CD14-positive monocyte (primary cell): ENCODE measurements around the gene MGLL. TPM values are rescaled to one million over a fixed set of nuclear protein-coding genes. Genes with fewer than 3 reads are reported as not detected.

ENCODE experiments used
- DNase-seq, 3 donors: peaks; one replicate each; pipeline ENCODE4 v3.0.0-alpha.2; 2011 to 2022
- H2AFZ ChIP-seq: 2 replicates; pipeline ENCODE4 v1.6.0; 2012; ENCODE audit warnings: mild to moderate bottlenecking, low read depth, low read length, inconsistent platforms; ENCODE audit not compliant: insufficient read depth, poor library complexity, severe bottlenecking
- H3K27ac ChIP-seq, 2 donors: 1 replicate in 1 of 2; 2 replicates in 1 of 2; pipeline ENCODE4 v1.5.1; 2012 to 2013; ENCODE audit warnings: low read length in 2 of 2, control low read depth in 1 of 2, inconsistent platforms in 1 of 2, low read depth in 1 of 2, mild to moderate bottlenecking in 1 of 2
- H3K27me3 ChIP-seq, 2 donors: one replicate each; pipeline versions ENCODE4 v1.6.0 to v1.6.1; 2011 to 2013; ENCODE audit warnings: low read length in 2 of 2; ENCODE audit not compliant: control insufficient read depth in 2 of 2, insufficient read depth in 2 of 2
- H3K36me3 ChIP-seq, 2 donors: replicated peaks in 1 of 2; 1 replicate in 1 of 2; 2 replicates in 1 of 2; pipeline versions ENCODE4 v1.5.1 to v1.6.1; 2012 to 2013; ENCODE audit warnings: low read length in 2 of 2, control low read depth in 1 of 2, inconsistent platforms in 1 of 2, mild to moderate bottlenecking in 1 of 2; ENCODE audit not compliant: insufficient read depth in 2 of 2, control insufficient read depth in 1 of 2
- H3K4me1 ChIP-seq, 2 donors: 1 replicate in 1 of 2; 2 replicates in 1 of 2; pipeline versions ENCODE4 v1.5.1 to v1.6.1; 2012 to 2013; ENCODE audit warnings: low read length in 2 of 2, control low read depth in 1 of 2, inconsistent platforms in 1 of 2, mild to moderate bottlenecking in 1 of 2, moderate library complexity in 1 of 2; ENCODE audit not compliant: insufficient read depth in 2 of 2, control insufficient read depth in 1 of 2
- H3K4me2 ChIP-seq: replicated peaks from 2 replicates; pipeline ENCODE3; 2012; ENCODE audit warnings: low read length, moderate library complexity, mild to moderate bottlenecking; ENCODE audit not compliant: poor library complexity, severe bottlenecking; ENCODE audit errors: extremely low read depth
- H3K4me3 ChIP-seq, 3 experiments: fragments of 200-600 bp in 1 of 3; sonication (generic) in 1 of 3; replicated peaks in 1 of 3; 1 replicate in 2 of 3; 2 replicates in 1 of 3; pipeline ENCODE4 v1.5.1; 2011 to 2013; ENCODE audit warnings: low read length in 3 of 3, mild to moderate bottlenecking in 3 of 3, control low read depth in 2 of 3, low read depth in 2 of 3, inconsistent platforms in 1 of 3, moderate library complexity in 1 of 3
- H3K79me2 ChIP-seq: 2 replicates; pipeline ENCODE4 v1.6.0; 2012; ENCODE audit warnings: mild to moderate bottlenecking, control low read depth, inconsistent platforms, low read length, moderate library complexity; ENCODE audit not compliant: insufficient read depth
- H3K9ac ChIP-seq: 2 replicates; pipeline ENCODE4 v1.6.0; 2017; ENCODE audit warnings: low read length, mild to moderate bottlenecking; ENCODE audit not compliant: insufficient read depth, poor library complexity, severe bottlenecking
- H3K9me3 ChIP-seq, 2 donors: replicated peaks in 1 of 2; 1 replicate in 1 of 2; 2 replicates in 1 of 2; pipeline versions ENCODE4 v1.5.1 to v1.6.1; 2012 to 2013; ENCODE audit warnings: low read length in 2 of 2, control low read depth in 1 of 2; ENCODE audit not compliant: control insufficient read depth in 1 of 2, insufficient read depth in 1 of 2
- H4K20me1 ChIP-seq: 2 replicates; pipeline ENCODE4 v1.6.0; 2012; ENCODE audit warnings: mild to moderate bottlenecking, low read length, control low read depth, moderate library complexity; ENCODE audit not compliant: insufficient read depth
- H3K27ac Mint-ChIP-seq, 7 donors: one replicate each; pipeline ENCODE4 v1.8.0; 2020; ENCODE audit warnings: mild to moderate bottlenecking in 7 of 7, mixed read lengths in 7 of 7, moderate library complexity in 6 of 7, inconsistent platforms in 2 of 7
- H3K27me3 Mint-ChIP-seq, 3 donors: one replicate each; pipeline ENCODE4 v1.8.0; 2021 to 2022; ENCODE audit warnings: low read depth in 3 of 3, mild to moderate bottlenecking in 3 of 3, mixed read lengths in 3 of 3, moderate library complexity in 3 of 3, inconsistent platforms in 1 of 3
- H3K36me3 Mint-ChIP-seq, 2 donors: one replicate each; pipeline ENCODE4 v1.8.0; 2020; ENCODE audit warnings: mixed read lengths in 2 of 2, inconsistent platforms in 1 of 2, mild to moderate bottlenecking in 1 of 2
- H3K4me1 Mint-ChIP-seq: one replicate; pipeline ENCODE4 v1.8.0; 2020; ENCODE audit warnings: mild to moderate bottlenecking, mixed read lengths
- H3K4me3 Mint-ChIP-seq, 2 donors: one replicate each; pipeline ENCODE4 v1.8.0; 2020; ENCODE audit warnings: mild to moderate bottlenecking in 2 of 2, mixed read lengths in 2 of 2, moderate library complexity in 1 of 2
- H3K9me3 Mint-ChIP-seq, 7 donors: one replicate each; pipeline ENCODE4 v1.8.0; 2020 to 2022; ENCODE audit warnings: mixed read lengths in 7 of 7, mild to moderate bottlenecking in 6 of 7, moderate library complexity in 6 of 7, inconsistent platforms in 2 of 7
- CTCF ChIP-seq: fragments of 200-600 bp; IDR thresholded peaks from one replicate; pipeline ENCODE4 v1.8.0; 2022; ENCODE audit warnings: antibody characterized with exemption, mild to moderate bottlenecking
- WGBS: methylation state at CpG from one replicate; pipeline ENCODE4 v1.1.5; 2013; ENCODE audit warnings: missing lambda C conversion rate; ENCODE audit not compliant: insufficient coverage; 5-methylcytosine and 5-hydroxymethylcytosine counted together
- intact Hi-C, 2 donors: fragments of 100-400 bp; cut with micrococcal nuclease; formaldehyde crosslinking; loops; one replicate each; pipeline versions ENCODE4 v1.15.0 to v1.15.1; 2023
- polyA plus RNA-seq, 3 donors: library from polyadenylated mRNA; depleted of rRNA in 1 of 3; unstranded in 2 of 3; stranded (reverse) in 1 of 3; fragments of 300-500 nt in 2 of 3; fragments of >200 nt in 1 of 3; fragmentation: Illumina TruSeq in 2 of 3; gene quantifications; 1 replicate in 2 of 3; 2 replicates in 1 of 3; pipeline ENCODE4 v1.2.3, GENCODE V29; 2012 to 2021

Gene MGLL
- polyA plus RNA-seq, 3 donors: 4.4 to 10.0 (median 6.4) TPM

GRCh38 chr3:127698691-127699415, 123.5 kb downstream of the MGLL start:
- no peaks in the 10 kb centered on the region for H3K36me3 ChIP-seq
- intact Hi-C loops: loop anchor here (5.0 kb wide), 3 partner anchors 38 to 53 kb away; no protein-coding TSS in a partner anchor
- H3K9me3 ChIP-seq: no peaks in the 10 kb centered on the region
- no peaks in the 10 kb centered on the region for H3K36me3 Mint-ChIP-seq
- no peak overlapping the region for H3K4me3 Mint-ChIP-seq
- no peaks in the 10 kb centered on the region for H3K79me2 ChIP-seq
- peaks cover 0 to 3% (median 0%) of the 10 kb centered on the region in 7 donors for H3K9me3 Mint-ChIP-seq
- peaks cover 25% of the 10 kb centered on the region for H3K4me1 Mint-ChIP-seq
- no peak overlapping the region for H3K4me3 ChIP-seq
- no peak overlapping the region for H2AFZ ChIP-seq
- peaks cover 24 to 27% of the 10 kb centered on the region in 2 donors for H3K4me1 ChIP-seq
- TF ChIP-seq CTCF: no peak
- no peaks in the 10 kb centered on the region for H3K27me3 ChIP-seq
- no peak overlapping the region for H3K27ac ChIP-seq
- H3K9ac ChIP-seq: no peak overlapping the region
- WGBS: 88% methylated on average over 4 of the region's 6 CpGs
- H3K27ac Mint-ChIP-seq: peak overlapping the region in 1 of 7 donors; percentile 62
- peaks cover 0 to 1% (median 1%) of the 10 kb centered on the region in 3 donors for H3K27me3 Mint-ChIP-seq
- no peak overlapping the region for H3K4me2 ChIP-seq
- DNase-seq: no peak
- no peaks in the 10 kb centered on the region for H4K20me1 ChIP-seq

- Mint-ChIP-seq H3K27ac (peak overlapping the region in 2 of 7 donors; percentile 31 to 55), H3K4me3 (no peak overlapping the region), H3K4me1 (peaks cover 19% of the 10 kb centered on the region), H3K36me3 (no peaks in the 10 kb centered on the region), H3K27me3 (peaks cover 0 to 1% (median 1%) of the 10 kb centered on the region in 3 donors), H3K9me3 (peaks cover 0 to 3% (median 0%) of the 10 kb centered on the region in 7 donors)
- TF ChIP-seq CTCF: no peak
- no peaks in the 10 kb centered on the region for H3K27me3 ChIP-seq
- H3K36me3 ChIP-seq: no peaks in the 10 kb centered on the region
- peaks cover 20 to 23% of the 10 kb centered on the region in 2 donors for H3K4me1 ChIP-seq
- no peaks in the 10 kb centered on the region for H3K79me2 ChIP-seq
- H2AFZ ChIP-seq: no peak overlapping the region
- no peaks in the 10 kb centered on the region for H4K20me1 ChIP-seq
- peak overlapping the region in 1 of 2 donors; percentile 31 for H3K27ac ChIP-seq
- intact Hi-C loops: loop anchor here (5.0 kb wide), 3 partner anchors 39 to 54 kb away; no protein-coding TSS in a partner anchor
- no peak for DNase-seq
- WGBS: 87% methylated on average over 3 of the region's 3 CpGs
- no peak overlapping the region for H3K9ac ChIP-seq
- no peaks in the 10 kb centered on the region for H3K9me3 ChIP-seq
- H3K4me3 ChIP-seq: no peak overlapping the region
- H3K4me2 ChIP-seq: no peak overlapping the region
Measured at GRCh38 chr3:127698286-127698685, 124.0 kb downstream of the MGLL start.
